Glutamatergic neuron (in vitro differentiated cells): ENCODE measurements around the gene FZD2. TPM values are rescaled to one million over a fixed set of nuclear protein-coding genes. Genes with fewer than 3 reads are reported as not detected.
"Not testable (repeated sequence)": the region's sequence is repeated elsewhere in the genome, so short reads cannot be mapped to it uniquely, and the experiment has no call there.

Experiments used
- DNase-seq: peaks from one replicate; pipeline ENCODE4 v3.0.0; 2022
- H3K27ac Mint-ChIP-seq: one replicate; pipeline ENCODE4 v1.8.0; 2020; ENCODE audit warnings: mild to moderate bottlenecking, mixed read lengths, inconsistent platforms; ENCODE audit not compliant: unreplicated experiment
- H3K27me3 Mint-ChIP-seq: one replicate; pipeline ENCODE4 v1.8.0; 2020; ENCODE audit warnings: mild to moderate bottlenecking, moderate library complexity, mixed read lengths, inconsistent platforms; ENCODE audit not compliant: unreplicated experiment
- H3K36me3 Mint-ChIP-seq: one replicate; pipeline ENCODE4 v1.8.0; 2020; ENCODE audit warnings: mild to moderate bottlenecking, mixed read lengths, inconsistent platforms; ENCODE audit not compliant: unreplicated experiment
- H3K4me1 Mint-ChIP-seq: one replicate; pipeline ENCODE4 v1.8.0; 2020; ENCODE audit warnings: mild to moderate bottlenecking, low read depth, mixed read lengths, inconsistent platforms; ENCODE audit not compliant: unreplicated experiment
- H3K4me3 Mint-ChIP-seq: one replicate; pipeline ENCODE4 v1.8.0; 2020; ENCODE audit warnings: mild to moderate bottlenecking, mixed read lengths, inconsistent platforms; ENCODE audit not compliant: unreplicated experiment
- H3K9me3 Mint-ChIP-seq: one replicate; pipeline ENCODE4 v1.8.0; 2020; ENCODE audit warnings: mild to moderate bottlenecking, moderate library complexity, mixed read lengths, inconsistent platforms; ENCODE audit not compliant: unreplicated experiment
- total RNA-seq: library from RNA; stranded (reverse); fragmentation: NEBNext Ultra II Directional; extraction: Animal tissue kit (Norgen Biotek cat#: 25700); gene quantifications from one replicate; pipeline ENCODE4 v1.2.1, GENCODE V29; 2021; ENCODE audit not compliant: unreplicated experiment
- TF ChIP-seq, protein P1 (sequence below): fragments of 200-600 bp; sonication (generic); IDR thresholded peaks from one replicate; pipeline ENCODE4 v1.5.0; 2021; ENCODE audit not compliant: partially characterized antibody, unreplicated experiment

FZD2 gene
- total RNA-seq, 1 donor from 2014 or later: 1.3 TPM

DNA sequence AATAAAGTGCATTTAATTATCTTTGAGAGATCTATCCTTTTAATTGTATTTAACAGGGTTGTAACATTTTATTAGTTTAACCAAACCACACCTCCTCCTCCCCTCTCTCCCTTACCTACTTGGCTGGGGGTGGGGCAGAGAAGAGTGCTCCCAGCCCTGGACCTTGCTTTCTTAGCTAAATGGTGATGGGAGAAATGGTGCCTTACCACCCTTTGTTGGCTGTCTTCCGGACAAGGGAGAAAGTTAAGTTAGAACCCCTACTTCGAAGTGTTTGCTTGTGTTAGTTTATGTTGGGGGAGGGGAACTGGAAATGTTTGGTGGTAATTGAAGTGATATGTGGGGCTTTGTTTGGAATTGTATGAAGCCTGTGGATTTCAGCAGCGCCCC, 3.9 kb downstream of the FZD2 start:
- TF ChIP-seq, protein P1, sequence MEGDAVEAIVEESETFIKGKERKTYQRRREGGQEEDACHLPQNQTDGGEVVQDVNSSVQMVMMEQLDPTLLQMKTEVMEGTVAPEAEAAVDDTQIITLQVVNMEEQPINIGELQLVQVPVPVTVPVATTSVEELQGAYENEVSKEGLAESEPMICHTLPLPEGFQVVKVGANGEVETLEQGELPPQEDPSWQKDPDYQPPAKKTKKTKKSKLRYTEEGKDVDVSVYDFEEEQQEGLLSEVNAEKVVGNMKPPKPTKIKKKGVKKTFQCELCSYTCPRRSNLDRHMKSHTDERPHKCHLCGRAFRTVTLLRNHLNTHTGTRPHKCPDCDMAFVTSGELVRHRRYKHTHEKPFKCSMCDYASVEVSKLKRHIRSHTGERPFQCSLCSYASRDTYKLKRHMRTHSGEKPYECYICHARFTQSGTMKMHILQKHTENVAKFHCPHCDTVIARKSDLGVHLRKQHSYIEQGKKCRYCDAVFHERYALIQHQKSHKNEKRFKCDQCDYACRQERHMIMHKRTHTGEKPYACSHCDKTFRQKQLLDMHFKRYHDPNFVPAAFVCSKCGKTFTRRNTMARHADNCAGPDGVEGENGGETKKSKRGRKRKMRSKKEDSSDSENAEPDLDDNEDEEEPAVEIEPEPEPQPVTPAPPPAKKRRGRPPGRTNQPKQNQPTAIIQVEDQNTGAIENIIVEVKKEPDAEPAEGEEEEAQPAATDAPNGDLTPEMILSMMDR: no peak
- H3K27me3 Mint-ChIP-seq: peaks cover 29% of the 10 kb centered on the region
- H3K4me1 Mint-ChIP-seq: peaks cover 6% of the 10 kb centered on the region
- no peak overlapping the region for H3K27ac Mint-ChIP-seq
- no peak overlapping the region for H3K4me3 Mint-ChIP-seq
- DNase-seq: no peak
- H3K36me3 Mint-ChIP-seq: no peaks in the 10 kb centered on the region
- peaks cover 21% of the 10 kb centered on the region for H3K9me3 Mint-ChIP-seq

DNA sequence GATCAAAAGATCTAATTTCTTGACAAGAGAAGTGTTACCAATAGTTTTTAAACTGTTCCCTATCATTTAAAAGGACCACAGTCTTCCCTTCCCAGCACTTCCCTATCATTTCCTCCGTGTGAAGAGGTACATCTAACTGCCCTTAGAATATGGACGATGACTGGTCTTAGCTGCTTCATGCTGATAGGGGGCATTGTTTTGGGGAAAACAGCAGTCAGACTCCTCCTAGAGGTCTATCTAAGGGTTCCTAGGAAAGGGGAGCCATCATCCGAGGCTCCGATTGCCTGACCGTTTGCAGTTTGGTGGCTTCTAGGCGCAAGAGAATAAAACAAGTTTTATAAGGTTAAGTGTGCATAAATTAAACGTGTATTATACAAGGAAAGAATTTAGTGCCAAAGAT, 7.1 kb downstream of the FZD2 start:
- no peak overlapping the region for H3K27ac Mint-ChIP-seq
- H3K4me3 Mint-ChIP-seq: no peak overlapping the region
- TF ChIP-seq, protein P1: no peak
- no peaks in the 10 kb centered on the region for H3K4me1 Mint-ChIP-seq
- H3K9me3 Mint-ChIP-seq: peaks cover 19% of the 10 kb centered on the region
- H3K27me3 Mint-ChIP-seq: peaks cover 34% of the 10 kb centered on the region
- no peak for DNase-seq
- H3K36me3 Mint-ChIP-seq: no peaks in the 10 kb centered on the region

DNA sequence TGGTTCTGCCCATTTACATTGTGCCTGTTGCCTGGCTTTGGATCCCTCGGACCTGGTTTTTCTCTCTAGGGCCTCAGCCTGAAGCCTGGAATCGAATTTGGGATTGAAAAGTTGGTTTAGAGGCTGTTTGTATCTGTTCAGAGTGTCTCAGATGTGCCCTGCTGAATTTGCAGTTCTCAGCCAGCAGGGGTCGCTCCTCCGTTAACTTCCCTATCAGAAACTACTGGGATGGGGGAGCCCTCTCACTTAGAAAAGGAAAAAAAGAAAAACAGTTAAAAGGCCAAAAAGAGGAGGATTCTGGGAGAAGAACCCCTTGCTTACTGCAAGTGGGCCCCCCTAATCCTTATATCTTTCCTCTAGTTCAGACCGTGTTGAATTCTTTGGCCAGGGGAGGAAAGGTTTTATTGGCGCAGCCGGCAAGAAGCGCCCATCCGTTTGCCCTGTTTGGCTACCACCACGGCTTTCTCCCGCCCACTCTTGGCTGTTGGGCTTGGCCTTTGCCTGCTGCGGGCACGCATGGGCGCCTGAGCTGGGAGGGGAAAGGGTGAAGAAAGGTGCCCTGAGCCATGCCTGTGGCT, 8.7 kb downstream of the FZD2 start:
- Mint-ChIP-seq H3K9me3 (peaks cover 13% of the 10 kb centered on the region), H3K27me3 (peaks cover 23% of the 10 kb centered on the region), H3K4me1 (no peaks in the 10 kb centered on the region), H3K27ac (no peak overlapping the region), H3K36me3 (no peaks in the 10 kb centered on the region), H3K4me3 (no peak overlapping the region)
- DNase-seq: no peak
- TF ChIP-seq, protein P1: peak; percentile 44

DNA sequence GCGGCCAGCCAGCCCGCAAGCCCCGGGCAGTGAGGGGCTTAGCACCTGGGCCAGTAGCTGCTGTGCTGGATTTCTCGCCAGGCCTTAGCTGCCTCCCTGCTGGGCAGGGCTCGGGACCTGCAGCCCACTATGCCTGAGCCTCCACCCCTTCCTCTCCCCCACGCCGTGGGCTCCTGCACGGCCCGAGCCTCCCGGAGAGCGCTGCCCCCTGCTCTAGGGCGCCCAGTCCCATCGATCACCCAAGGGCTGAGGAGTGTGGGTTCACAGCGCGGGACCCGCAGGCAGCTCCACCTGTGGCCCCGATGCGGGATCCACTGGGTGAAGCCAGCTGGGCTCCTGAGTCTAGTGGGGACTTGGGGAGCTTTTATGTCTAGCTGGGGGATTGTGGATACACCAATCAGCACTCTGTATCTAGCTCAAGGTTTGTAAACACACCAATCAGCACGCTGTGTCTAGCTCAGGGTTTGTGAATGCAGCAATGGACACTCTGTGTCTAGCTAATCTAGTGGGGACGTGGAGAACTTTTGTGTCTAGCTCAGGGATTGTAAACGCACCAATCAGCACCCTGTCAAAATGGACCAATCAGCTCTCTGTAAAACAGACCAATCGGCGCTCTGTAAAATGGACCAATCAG, 11.1 kb downstream of the FZD2 start:
- Mint-ChIP-seq H3K9me3 (peaks cover 13% of the 10 kb centered on the region), H3K27me3 (peaks cover 17% of the 10 kb centered on the region), H3K27ac (peak overlapping the region; percentile 72)
- H3K4me3 Mint-ChIP-seq, H3K36me3 Mint-ChIP-seq, DNase-seq, H3K4me1 Mint-ChIP-seq: not testable (repeated sequence)

DNA sequence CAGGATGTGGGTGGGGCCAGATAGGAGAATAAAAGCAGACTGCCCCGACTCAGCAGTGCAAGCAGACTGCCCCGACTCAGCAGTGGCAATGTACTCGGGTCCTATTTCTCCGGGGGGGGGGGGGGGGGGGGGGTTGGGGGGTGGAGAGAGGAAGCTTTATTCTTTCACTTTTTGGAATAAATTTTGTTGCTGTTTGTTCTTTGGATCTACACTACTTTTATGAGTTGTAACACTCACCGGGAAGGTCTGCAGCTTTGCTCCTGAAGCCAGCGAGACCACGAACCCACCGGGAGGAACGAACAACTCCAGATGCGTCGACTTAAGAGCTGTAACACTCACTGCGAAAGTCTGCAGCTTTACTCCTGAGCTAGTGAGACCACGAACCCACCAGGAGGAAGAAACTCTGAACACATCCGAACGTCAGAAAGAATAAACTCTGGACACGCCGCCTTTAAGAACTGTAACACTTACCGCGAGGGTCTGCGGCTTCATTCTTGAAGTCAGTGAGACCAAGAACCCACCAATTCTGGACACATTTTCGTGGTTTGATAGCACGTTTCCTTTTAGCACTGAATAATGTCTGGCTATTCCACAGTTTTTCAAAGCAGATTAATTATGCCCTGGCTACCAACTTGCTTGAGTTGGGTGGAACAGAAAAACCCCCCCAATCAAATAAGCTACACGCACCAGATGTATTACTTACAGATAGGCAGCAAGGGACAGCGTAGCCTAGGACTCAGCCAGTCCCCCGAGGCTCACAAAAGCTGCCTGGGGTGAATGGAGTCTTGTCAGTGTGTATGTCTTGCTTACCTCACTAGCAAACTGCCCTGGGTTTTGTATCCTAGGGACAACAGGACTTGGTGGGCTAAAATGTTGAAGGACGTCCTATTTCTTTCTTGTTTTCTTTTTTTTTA, 11.9 kb downstream of the FZD2 start:
- H3K9me3 Mint-ChIP-seq: peaks cover 13% of the 10 kb centered on the region
- H3K27me3 Mint-ChIP-seq: peaks cover 17% of the 10 kb centered on the region
- no peak overlapping the region for H3K4me3 Mint-ChIP-seq
- peak overlapping the region; percentile 72 for H3K27ac Mint-ChIP-seq
- no peaks in the 10 kb centered on the region for H3K36me3 Mint-ChIP-seq
- TF ChIP-seq, protein P1: no peak
- no peak for DNase-seq
- no peaks in the 10 kb centered on the region for H3K4me1 Mint-ChIP-seq
